ENCODE measurements around the gene POP5.
"Not testable (repeated sequence)": the region's sequence is repeated elsewhere in the genome, so short reads cannot be mapped to it uniquely, and the experiment has no call there.

The POP5 gene

DNA sequence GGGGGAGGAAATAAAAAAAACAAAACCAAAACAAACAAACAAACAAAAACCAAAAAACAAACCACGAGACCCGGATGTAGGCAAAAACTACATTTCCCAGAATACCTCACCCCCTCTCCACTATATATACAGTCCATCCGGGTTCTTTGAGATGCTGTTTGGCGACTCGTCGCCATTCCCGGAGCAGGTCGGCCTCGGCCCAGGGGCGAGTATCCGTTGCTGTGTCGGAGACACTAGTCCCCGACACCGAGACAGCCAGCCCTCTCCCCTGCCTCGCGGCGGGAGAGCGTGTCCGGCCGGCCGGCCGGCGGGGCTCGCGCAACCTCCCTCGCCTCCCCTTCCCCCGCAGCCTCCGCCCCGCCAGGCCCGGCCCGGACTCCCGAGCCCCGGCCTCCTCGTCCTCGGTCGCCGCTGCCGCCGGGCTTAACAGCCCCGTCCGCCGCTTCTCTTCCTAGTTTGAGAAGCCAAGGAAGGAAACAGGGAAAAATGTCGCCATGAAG lies 46.9 kb downstream of the POP5 start, which contains the start of gene RNF10:
TSS of gene RNF10 (plus strand) at position 154 of the 500 bp plus-strand sequence. CDS start 456 bp downstream, outside the sequence.
- peak within 1 kb of the TSS; percentile 100 for H3K4me3 ChIP-seq
- peak; percentile 83 for DNase-seq (ENCODE audit: low spot score)
- TF ChIP-seq CTCF (IDR thresholded peaks at IDR 0.05), result no peak
- H3K27ac ChIP-seq, result peak within 1 kb of the TSS; percentile 96 to 100

GRCh38 chr12:120532701-120533238 lies 48.4 kb downstream of the POP5 start:
- DNase-seq (ENCODE audit: low spot score), result no peak
- TF ChIP-seq CTCF (IDR thresholded peaks at IDR 0.05), result no peak
- H3K4me3 ChIP-seq, result no peak overlapping the region
- H3K27ac ChIP-seq, result no peak overlapping the region

GRCh38 chr12:120530418-120530761 lies 50.8 kb downstream of the POP5 start:
- H3K27ac ChIP-seq; DNase-seq (ENCODE audit: low spot score): not testable (repeated sequence)
- peak overlapping the region; percentile 81 for H3K4me3 ChIP-seq

GRCh38 chr12:120529641-120530417 lies 51.4 kb downstream of the POP5 start:
- H3K27ac ChIP-seq, result peak overlapping the region; percentile 86 to 93
- peak overlapping the region; percentile 81 for H3K4me3 ChIP-seq
- TF ChIP-seq CTCF (IDR thresholded peaks at IDR 0.05), result no peak
- no peak for DNase-seq (ENCODE audit: low spot score)

GRCh38 chr12:120528861-120529525 lies 52.2 kb downstream of the POP5 start, which contains the start of gene COQ5:
Gene COQ5 (minus strand): TSS chr12:120529158. CDS start chr12:120529141, 17 bp downstream.
- no peak for TF ChIP-seq CTCF (IDR thresholded peaks at IDR 0.05)
- Histone ChIP-seq H3K27ac (peak within 1 kb of the TSS; percentile 86 to 93), H3K4me3 (peak within 1 kb of the TSS; percentile 81)
- peak; percentile 90 for DNase-seq (ENCODE audit: low spot score)
